GM19397 (cell line): ENCODE data around the gene KDELR3.
A peak's percentile ranks its signal among the peaks of the same experiment; 100 is the strongest.

Experiments
- ATAC-seq: cut with Tn5 transposase; IDR thresholded peaks from one replicate; pipeline ENCODE4 v1.9.1; 2021; ENCODE audit warnings: mild to moderate bottlenecking, moderate library complexity; ENCODE audit not compliant: unreplicated experiment

KDELR3 gene

DNA sequence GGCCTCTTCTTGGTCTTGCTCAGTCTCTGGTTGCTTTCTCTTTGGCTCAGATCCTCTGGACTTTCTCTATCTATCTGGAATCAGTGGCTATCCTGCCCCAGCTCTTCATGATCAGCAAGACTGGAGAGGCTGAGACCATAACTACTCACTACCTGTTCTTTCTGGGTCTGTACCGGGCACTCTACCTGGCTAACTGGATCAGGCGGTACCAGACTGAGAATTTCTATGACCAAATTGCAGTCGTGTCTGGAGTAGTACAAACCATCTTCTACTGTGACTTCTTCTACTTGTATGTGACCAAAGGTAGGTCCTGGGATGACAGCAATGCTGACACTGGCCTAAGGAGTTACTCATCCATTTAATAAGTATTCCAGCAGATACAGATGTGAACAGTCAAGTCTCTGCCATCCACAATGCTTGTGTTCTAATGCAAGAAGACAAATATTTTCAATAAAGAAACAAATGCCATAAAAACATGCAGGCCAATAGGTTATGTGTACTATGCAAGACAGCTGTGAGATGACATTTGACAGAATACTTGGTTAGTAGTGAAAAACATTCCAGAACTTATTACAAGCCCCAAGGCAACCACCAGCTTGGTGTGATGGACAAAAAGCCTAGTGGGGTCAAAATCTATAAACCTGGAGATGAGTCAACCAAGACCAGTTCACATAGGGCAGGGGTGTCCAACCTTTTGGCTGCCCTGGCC lies 13.4 kb downstream of the KDELR3 start:
- ATAC-seq: no peak

DNA sequence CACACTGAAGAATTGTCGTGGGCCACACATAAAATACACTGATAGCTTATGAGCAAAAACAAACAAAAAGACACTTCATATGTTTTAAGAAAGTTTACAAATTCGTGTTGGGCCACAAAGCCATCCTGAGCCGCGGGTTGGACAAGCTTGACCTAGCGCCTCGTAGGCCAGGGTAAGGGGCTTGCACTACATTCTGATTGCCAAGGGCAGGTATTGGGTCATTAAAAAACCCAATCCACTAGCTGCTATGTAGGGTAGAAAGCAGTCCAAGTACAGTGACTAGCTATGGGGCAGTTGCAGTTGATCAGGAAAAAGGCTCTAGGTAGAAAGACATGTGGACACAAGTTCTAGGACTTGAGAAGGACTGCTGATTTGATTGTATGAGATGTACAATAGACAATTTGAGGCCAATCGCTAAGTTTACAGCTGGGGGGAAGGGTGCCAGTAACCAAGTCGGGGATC lies 14.0 kb downstream of the KDELR3 start:
- no peak for ATAC-seq

GRCh38 chr22:38482662-38483308 lies 14.9 kb downstream of the KDELR3 start:
- ATAC-seq: no peak

GRCh38 chr22:38484244-38484643 lies 16.3 kb downstream of the KDELR3 start:
- no peak for ATAC-seq

GRCh38 chr22:38485783-38486182 lies 17.9 kb downstream of the KDELR3 start:
- ATAC-seq: no peak

DNA sequence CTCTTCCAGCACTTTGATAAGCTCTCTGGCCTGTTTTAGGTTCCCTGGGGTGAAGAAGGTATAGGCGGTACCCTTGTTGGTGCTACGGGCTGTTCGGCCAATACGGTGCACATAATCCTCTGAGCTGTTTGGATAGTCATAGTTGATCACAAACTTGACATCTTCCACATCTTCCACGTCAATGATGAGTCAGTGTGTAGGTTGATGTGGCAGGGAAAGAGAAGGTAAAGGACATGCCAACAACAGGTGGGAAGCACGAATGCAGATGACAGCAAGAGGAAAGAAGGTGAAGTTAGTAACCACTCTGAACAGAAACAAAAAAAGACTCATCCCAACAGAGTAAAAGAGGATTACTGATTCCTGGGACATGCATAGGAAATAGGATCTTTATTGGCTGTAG lies 20.1 kb downstream of the KDELR3 start:
- ATAC-seq: no peak

GRCh38 chr22:38489142-38489541 lies 21.2 kb downstream of the KDELR3 start:
- no peak for ATAC-seq

DNA sequence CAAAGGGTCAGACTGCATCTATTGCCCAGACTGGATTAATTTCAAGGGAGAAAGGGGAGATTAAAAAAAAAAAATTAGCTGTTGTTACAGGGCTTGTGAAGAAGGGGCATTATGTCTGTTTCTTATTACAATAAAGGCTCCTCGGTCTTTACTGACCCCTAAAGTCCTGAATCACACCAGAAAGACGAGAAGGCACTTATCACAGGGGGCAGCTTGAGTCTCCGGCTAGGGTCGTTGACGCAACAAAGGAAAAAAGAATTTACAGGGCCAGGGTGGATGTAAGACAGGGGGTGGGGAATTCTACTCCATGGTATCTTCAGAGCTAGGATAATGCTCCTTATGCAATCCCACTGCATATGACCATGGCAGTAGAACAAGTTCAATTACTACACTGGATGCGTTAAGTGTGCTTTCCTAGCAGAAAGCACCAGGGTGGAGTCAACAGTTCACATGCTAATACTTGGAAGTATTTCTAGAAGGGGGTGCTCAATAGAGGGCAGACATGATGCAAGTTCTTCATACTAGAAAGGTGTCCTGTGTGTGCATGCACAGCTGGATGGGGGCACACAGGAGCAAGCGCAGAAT lies 21.8 kb downstream of the KDELR3 start:
- ATAC-seq: no peak

DNA sequence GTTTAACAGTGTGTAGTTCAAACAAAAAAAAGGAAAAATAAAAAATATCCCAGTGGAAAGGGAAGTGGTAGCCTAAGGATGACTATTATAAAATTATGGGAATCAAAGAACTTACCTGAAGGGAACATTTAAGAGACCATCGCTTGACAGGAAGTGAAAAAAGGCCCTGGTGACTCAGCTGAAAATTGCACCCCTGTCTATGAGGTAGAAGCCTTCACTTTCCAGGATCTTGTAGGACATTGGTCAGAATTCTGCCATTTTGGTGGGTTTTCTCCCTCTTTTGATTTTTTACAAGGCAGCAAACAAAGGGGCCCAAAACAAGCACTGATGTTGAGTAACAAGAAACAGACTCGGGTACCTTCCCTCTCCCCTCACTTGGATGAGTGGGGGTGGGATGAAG lies 22.6 kb downstream of the KDELR3 start:
- ATAC-seq: no peak

DNA sequence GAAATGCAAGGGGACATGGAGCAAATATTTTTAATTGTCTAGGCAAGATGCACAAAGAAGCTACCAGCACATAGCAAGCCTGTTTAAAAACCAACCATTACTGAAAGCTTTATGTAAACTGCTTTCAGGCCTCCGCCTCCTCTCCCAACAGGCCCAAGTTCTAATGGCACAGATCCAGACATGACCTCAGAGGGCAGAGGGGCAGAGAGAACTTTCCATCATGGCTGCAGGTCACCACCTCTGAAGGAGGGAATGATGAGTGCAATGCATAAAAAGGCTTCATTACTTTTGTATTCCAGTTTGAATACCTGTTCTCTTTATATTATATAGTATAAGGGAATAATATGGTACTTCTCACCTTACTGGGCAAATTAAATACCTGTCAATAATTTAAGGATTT lies 23.0 kb downstream of the KDELR3 start:
- ATAC-seq: no peak

DNA sequence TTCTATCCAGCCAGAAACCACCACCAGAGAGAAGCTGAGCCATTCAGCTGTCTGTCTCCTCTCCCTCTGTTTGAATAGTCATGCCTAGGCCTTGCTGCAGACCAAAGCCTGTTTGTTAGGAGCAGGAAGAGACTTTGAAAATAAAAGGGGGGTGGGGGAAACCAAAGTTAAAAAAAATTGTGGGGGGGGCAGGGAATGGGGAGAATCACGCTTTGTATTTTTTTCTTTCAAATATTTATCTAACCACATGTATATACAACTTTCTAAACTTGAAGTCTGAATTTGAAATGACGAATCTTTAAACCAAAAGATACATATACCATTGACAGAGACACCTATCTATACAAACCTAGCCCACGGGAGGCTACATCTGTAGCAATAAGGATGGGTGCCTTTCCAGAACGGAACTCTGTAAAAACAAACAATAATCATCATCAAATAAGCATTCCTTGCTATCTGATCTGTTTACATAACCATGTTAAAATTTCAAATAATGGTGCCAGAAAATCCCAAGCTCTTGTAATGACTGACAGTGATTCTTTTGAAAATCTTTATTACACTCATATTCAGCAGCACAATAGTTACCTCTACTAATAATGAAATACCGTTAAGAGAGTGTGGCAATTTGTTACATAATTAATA lies 23.9 kb downstream of the KDELR3 start:
- ATAC-seq: no peak

- no peak for ATAC-seq
Observed at GRCh38 chr22:38494498-38494897, 26.6 kb downstream of the KDELR3 start.

- no peak for ATAC-seq
Observed at GRCh38 chr22:38494939-38495338, 27.0 kb downstream of the KDELR3 start.

- ATAC-seq: no peak
Observed at GRCh38 chr22:38497869-38498268, 30.0 kb downstream of the KDELR3 start.

DNA sequence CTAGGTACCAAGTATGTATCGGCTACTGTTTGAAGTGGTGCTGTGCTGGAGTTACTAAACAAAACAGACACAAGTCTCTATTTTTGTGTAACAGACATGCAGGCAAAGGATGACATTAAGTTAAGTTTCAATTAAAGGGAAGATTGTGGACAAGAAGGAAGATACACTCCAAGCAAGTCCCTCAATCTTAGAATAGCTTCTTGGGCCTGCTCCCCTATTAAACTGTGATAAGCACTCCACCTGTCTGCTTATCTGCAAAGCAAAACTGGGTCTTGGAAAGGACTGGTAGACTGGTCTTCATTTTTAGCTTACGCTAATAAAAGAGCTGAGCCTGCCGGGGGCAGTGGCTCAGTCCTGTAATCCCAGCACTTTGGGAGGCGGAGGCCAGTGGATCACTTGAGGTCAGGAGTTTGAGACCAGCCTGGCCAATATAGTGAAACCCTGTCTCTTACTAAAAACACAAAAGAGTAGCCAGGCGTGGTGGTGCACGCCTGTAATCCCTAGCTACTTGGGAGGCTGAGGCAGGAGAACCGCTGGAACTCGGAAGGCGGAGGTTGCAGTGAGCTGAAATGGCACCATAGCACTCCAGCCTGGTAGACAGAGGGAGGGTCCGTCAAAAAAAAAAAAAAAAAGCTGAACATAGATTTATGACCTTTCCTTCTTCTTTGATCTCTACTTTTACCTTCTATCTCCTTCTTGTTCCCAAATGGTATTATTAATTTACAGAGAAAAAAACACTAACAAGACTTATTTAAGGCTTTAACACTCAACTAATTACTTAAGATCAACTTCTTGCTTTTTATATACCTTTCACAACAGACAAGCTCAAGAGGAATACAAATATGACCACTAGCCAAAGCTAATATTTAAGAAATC lies 34.1 kb downstream of the KDELR3 start:
- no peak for ATAC-seq

DNA sequence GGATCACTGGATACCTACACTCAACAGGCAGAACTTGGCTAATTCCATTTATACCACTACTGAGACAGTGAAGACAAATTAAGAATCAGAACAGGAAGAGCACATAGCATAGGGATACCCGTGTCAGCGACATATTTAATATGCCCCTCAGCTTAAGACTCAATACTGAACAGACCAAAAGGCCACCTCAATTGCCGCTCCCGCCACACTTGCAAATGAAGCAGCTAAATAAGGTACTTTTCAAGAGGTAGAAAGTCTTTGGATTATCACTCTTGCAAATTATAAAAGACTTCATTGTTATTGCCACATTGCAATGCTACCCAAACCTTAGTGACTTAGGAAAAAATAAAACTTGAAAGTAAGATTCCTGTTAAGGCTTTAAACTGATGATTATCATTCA lies 35.1 kb downstream of the KDELR3 start:
- ATAC-seq: no peak

DNA sequence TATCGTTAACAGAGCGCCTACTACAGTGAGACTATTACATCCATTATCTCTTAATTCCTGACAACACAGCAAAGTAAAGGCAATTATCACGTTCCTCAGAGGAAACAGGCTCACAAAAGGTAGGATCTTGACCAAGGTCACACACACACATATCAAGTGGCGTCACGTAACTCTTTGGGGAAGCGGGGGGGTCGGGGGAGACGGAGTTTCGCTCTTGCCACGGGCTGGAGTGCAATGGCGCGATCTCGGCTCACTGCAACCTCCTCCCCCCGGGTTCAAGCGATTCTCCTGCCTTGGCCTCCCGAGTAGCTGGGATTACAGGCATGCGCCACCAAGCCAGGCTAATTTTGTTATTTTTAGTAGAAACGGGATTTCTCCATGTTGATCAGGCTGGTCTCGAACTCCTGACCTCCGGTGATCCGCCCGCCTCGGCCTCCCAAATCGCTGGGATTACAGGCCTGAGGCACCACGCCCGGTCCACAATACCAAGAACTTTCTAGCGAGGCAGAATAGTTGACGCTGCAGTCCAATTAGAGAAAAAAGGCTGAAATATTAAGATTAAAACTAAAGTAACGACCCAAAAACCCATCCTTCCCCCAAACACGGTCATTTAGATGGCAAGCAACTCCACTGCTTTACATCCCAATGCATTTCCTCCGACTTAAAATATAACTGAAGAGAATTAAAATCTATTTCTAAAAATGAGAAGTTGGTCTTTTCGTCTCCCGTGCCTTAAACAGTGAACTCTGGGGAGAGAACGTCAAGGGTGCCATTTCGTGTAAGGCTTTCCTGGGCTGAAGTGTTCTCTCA lies 37.0 kb downstream of the KDELR3 start:
- ATAC-seq: no peak

- ATAC-seq: peak; percentile 26
Observed at GRCh38 chr22:38505541-38506117, 37.7 kb downstream of the KDELR3 start.

DNA sequence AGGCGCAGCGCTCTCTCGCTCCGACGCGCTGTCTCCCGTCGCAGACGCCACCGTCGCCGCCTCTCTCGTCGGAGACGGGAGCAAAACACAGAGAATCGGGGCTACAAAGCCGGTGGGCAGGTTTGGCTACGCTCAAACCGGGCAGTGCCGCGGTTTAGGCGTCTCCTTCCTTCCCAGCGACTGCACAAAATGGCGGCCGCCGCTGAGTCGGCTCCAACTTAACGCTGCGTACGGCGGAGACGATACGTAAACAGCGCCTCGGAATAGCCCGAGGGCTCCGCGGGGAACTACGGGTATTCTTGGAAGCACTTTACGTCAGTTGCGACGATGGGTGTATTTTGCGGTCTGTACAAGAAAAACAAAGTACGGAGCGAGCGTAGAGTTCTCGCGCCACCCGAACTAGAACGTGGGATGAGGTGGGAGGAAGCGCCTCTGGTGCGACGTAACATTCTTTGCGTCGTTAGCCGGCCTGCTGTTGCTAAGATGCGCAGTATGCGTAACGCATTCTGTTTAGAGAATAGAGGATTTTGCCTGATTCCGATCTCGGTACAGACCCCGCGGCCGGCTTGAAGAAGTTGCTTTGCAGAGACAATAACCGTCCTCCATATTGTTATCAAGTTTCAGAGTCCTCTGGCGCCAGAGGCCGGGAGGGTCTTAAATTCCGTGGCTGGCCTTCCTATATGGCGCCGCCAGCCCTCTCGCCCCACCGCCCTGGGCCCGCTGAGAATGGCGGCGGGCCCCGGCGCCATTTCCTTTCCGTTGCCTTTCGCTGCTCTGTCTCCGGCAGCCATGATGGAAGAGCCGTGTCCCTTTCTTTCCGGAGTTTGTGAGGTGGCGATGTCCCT lies 38.4 kb downstream of the KDELR3 start, which contains the start of gene DDX17:
DDX17 (minus strand) TSS at position 194 of the 845 bp plus-strand sequence.
- peak; percentile 84 for ATAC-seq
